ENCODE data around the gene KDELR3.

DNA sequence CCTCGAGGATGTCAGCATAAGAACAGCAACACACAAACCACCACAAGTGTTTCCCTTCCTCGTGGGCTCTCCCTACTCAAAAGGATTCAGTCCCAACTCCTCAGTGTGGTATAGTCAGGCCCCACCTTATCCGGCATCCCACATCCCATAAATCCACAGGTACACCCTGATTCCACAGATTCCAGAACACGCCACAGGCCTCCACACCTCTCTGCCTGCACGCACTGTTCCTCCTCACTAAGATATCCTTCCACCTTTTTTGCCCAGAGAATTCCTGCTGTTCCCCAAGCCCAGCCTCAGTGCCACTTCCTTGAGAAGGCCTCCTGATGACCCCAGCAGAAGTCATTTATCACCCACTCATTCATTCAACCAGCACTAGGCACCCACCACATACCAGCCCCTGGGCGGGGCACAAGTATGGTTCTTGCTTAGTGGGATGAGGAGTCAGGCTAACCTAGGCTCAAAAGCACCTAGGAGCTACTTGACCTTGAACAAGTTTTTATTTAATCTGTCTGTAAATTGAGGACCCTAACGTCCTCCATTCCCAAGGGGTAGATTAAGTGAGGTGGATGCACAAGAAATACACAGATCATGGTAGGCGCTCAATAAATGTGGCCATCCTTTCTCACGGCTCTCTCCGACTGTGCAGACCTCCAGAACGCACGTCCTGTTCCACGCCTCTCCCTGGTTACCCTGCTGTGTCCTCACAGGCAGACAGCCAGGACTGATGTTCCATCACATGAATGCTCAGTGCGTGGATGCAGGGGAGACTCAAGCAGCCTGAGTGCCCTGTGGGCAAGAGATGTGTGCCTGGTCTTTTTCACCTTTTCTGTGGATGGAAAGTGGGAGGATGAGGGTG lies 10.8 kb upstream of the KDELR3 start:
- TF ChIP-seq JUNB (IDR thresholded peaks at IDR 0.05; ENCODE audit: unreplicated experiment): no peak
- TF ChIP-seq EZH2 (IDR thresholded peaks at IDR 0.05; ENCODE audit: low read depth, unreplicated experiment): no peak
